SKM-1 (cell line): ENCODE results near the gene KRTAP2-3.
"Not testable (repeated sequence)": the region's sequence is repeated elsewhere in the genome, so short reads cannot be mapped to it uniquely, and the experiment has no call there.

Experiments used
- DNase-seq: peaks from one replicate; lab custom pipeline; 2025; ENCODE audit not compliant: unreplicated experiment; lab: John Stamatoyannopoulos, UW

The KRTAP2-3 gene, protein sequence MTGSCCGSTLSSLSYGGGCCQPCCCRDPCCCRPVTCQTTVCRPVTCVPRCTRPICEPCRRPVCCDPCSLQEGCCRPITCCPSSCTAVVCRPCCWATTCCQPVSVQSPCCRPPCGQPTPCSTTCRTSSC

DNA sequence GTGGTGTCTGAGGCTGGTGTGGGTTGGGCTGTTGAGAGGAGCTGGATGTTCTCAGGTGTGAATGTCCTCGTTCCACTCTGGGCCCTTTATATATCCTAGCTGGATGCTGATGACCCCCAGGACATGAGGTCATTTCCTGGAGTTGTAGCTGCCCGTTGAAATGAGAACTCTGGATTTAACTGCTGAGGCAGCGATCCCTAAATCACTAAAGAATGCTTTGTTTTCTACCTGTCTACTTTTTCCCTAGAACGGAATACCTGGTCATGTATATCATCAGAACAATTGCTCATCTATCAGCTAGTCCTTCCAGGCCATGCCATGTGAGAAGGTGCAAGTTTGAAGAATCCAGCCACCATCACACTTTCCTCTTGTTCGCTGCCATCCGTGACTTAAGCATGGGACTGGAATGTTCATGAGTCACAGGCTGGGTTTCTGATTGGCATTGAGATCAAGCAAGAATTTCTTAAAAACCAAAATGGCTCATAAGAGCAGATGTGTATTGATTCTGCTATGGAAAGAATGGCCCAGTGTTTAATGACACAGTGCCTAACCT lies at the start of gene KRTAP2-3:
Gene KRTAP2-3 (minus strand): TSS at position 63 of the 553 bp plus-strand sequence. CDS start 64 bp downstream, outside the sequence.
- DNase-seq = no peak

GRCh38 chr17:41108728-41109386 lies 48.9 kb upstream of the KRTAP2-3 start:
- DNase-seq = not testable (repeated sequence)

- DNase-seq = no peak
These were observed 48.1 kb upstream of the KRTAP2-3 start for GRCh38 chr17:41107941-41108450.

- not testable (repeated sequence) for DNase-seq
These were observed 45.4 kb upstream of the KRTAP2-3 start, which contains the start of gene KRTAP4-9 for GRCh38 chr17:41105347-41105746. KRTAP4-9 (plus strand) TSS chr17:41105389; CDS start chr17:41105389, 0 bp downstream.

GRCh38 chr17:41104386-41105038 lies 44.6 kb upstream of the KRTAP2-3 start:
- DNase-seq = not testable (repeated sequence)

- no peak for DNase-seq
These were observed 44.0 kb upstream of the KRTAP2-3 start for GRCh38 chr17:41103896-41104295.

GRCh38 chr17:41101586-41102259 lies 41.8 kb upstream of the KRTAP2-3 start, which contains the start of gene KRTAP4-16:
KRTAP4-16 (minus strand) TSS chr17:41102209; CDS start chr17:41102209, 0 bp downstream.
- DNase-seq = no peak

DNA sequence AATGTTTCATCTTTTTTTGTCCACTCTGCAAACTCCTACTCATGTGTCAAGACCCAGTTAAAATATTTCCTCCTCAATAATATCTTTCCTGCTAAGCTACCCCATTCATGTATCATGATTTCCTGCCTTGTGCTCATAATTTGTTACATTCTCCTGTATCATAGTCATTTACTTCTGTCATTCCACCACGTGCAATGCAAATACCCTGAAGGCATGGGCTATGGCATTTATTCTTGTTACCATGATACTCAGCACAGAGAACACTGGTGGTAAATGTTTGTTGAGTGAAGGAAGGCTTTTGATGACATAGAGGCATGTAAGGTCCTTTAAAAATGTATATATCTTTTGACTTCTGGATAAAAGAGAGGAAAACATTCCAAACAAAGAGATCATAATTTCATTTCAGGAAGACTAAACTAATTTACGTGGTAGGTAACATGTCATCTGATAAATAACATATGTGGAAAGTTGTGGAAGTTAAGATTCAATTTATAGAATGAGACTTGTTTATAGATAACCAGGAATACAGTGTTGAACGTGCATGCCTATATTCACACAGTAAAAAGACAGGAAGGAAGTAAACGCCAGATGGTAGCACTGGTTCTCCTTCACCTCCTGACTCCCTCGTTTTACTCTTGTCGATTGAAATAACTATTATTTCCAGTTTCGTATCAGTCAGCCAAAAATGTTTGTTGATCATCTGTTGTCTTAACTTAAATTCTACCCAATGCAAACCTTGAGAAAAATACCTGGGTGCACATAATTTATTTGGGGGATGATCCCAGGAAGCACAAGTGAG lies 40.0 kb upstream of the KRTAP2-3 start:
- not testable (repeated sequence) for DNase-seq

DNA sequence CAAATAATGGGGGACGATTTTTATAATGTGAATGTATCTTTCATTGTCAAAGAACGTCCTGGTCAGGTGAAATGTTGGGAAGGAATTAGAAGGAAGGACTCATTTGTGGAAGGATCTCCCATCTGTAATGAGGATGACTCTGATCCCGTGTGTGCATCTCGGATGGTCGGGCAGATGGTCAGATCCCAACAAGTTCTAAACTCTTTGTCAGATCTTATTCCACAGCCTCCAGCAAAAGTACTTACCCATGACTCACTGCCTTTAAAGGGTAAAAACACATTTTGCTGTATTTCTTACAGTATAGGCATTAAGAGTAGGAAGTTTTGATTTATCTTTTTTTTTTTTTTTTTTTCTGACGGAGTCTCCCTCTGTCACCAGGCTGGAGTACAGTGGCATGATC lies 38.6 kb upstream of the KRTAP2-3 start:
- DNase-seq = no peak

DNA sequence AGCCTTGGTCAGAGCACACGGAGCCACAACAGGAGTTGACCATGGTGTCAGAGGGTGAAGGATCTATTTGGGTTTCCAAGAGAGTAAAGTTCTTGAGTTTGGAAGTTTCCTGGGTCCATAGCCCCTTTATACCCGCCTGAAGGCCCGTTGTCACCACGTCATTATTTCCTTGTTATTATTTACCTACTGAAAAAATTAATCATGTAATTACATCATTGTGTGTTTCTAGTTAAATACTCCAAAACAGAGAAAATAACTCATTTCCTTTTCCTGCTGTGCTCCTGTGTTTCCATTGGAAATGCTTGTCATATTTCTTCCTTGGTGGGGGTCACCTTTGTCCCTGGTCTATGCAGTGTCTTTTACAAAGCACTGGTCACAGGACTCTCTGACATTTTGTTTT lies 38.1 kb upstream of the KRTAP2-3 start, which contains the start of gene KRTAP4-8:
Gene KRTAP4-8 (minus strand): TSS at position 101 of the 400 bp plus-strand sequence. CDS start 58 bp downstream, at position 43.
- no peak for DNase-seq

DNA sequence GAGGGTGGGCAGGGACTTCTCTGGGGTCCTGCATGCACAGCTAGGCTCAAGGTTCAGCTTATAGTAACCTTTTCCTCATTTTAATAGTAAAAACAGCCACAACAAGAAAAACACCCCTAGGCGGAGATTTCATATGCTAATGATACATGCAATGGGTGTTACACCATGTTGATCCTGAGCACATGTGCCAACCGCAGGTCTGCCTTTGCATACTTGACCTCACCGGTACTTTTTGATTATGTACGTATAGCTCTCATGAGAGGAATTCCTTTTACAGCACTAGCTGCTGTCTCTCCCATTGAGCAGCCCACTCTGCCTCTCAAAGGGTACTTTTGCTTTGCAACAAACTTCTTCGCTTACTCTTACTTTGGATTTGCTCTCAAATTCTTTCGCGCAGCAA lies 36.1 kb upstream of the KRTAP2-3 start:
- DNase-seq = no peak

GRCh38 chr17:41088760-41089352 lies 28.9 kb upstream of the KRTAP2-3 start:
- not testable (repeated sequence) for DNase-seq

DNA sequence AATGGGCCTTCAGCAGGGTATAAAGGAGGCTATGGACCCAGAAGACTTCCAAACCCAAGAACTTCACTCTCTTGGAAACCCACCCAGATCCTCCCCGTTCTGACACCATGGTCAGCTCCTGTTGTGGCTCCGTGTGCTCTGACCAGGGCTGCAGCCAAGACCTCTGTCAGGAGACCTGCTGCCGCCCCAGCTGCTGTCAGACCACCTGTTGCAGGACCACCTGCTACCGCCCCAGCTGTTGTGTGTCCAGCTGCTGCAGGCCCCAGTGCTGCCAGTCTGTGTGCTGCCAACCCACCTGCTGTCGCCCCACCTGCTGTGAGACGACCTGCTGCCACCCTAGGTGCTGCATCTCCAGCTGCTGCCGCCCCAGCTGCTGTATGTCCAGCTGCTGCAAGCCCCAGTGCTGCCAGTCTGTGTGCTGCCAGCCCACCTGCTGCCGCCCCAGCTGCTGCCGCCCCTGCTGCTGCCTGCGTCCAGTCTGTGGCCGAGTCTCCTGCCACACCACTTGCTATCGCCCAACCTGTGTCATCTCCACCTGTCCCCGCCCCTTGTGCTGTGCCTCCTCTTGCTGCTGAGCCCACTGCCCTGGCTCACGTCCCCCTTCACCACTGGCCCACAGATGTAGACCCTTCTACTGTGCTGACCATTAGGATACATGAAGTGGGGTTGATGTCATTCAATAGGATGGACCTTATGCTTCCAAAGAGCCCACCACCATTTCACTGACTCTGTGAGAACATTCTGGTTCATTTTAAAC lies 24.4 kb upstream of the KRTAP2-3 start, which contains the start of gene KRTAP4-7:
Gene KRTAP4-7 (plus strand): TSS at position 51 of the 757 bp plus-strand sequence. CDS start 57 bp downstream, at position 108.
- DNase-seq = not testable (repeated sequence)

GRCh38 chr17:41083427-41083826 lies 23.5 kb upstream of the KRTAP2-3 start:
- not testable (repeated sequence) for DNase-seq

DNA sequence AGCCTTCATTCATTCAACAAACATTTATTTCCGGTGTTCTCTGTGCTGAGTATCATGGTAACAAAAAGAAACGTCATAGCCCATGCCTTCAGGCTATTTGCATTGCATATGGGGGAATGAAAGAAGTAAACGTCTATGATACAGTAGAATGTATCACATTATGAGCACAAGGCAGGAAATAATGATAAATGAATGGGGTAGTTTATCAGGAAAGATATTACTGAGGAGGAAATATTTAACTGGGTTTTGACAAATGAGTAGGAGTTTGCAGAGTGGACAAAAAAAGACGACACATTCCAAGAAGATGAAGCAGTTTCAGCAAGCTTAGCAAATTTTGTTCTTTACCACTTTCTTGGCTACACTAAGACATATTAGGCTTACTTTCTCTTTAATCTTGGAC lies 22.7 kb upstream of the KRTAP2-3 start:
- DNase-seq = no peak

DNA sequence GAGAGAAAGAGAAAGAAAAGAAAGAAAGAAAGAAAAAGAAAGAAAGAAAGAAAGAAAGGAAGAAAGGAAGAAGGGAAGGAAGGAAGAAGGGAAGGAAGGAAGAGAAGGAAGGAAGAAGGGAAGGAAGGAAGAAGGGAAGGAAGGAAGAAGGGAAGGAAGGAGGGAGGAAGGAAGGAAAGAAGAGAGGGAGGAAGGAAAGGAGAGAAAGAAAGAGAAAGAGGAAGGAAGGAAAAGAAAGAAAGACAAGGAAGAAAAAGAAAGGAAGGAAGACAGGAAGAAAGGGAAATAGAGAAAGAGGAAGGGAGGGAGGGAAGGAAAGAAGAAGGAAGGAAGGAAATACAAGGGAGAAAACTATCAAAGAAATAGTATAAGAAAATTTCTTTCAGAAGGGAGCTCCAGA lies 16.9 kb upstream of the KRTAP2-3 start:
- DNase-seq = no peak

- DNase-seq = no peak
These were observed 13.8 kb upstream of the KRTAP2-3 start for GRCh38 chr17:41073676-41074075.

DNA sequence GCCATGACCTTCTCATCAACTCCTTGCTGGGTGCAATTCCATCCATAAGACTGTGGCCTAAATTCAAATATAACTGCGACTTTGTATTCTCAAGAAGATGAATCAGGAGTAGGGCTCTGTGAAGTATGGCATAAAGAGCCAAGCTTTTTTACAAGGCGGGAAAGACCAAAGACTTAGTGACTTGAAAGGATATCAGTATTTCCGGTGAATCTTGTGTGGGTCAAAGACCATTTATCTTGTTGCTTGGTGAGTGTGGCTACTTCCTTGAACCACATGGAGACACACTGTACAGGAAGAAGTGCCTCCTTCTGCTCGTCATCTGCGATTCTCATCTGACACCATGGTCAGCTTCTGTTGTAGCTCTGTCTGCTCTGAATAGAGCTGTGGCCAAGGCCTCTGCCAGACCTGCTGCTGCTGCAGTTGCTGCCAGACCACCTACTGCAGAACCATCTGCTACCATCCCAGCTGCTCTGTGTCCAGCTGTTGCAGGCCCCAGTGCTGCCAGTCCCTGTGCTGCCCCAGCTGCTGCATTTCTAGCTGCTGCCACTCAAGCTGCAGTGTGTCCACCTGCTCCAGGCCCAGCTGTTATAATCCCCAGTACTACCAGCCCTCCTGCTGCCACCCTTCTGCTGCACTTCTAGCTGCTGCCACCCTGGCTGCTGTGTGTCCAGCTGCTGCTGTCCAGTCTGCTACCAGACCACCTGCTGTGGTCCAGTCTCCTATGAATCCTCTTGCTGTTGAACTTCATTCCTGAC lies 11.9 kb upstream of the KRTAP2-3 start:
- DNase-seq = no peak
